ENCODE measurements around the gene NOC2L. TPM values are rescaled to one million over a fixed set of nuclear protein-coding genes. Genes with fewer than 3 reads are reported as not detected.
A peak's percentile ranks its signal among the peaks of the same experiment; 100 is the strongest.

The NOC2L gene
- total RNA-seq, 2 donors from 2014 or later, result 66.3 to 112 TPM

DNA sequence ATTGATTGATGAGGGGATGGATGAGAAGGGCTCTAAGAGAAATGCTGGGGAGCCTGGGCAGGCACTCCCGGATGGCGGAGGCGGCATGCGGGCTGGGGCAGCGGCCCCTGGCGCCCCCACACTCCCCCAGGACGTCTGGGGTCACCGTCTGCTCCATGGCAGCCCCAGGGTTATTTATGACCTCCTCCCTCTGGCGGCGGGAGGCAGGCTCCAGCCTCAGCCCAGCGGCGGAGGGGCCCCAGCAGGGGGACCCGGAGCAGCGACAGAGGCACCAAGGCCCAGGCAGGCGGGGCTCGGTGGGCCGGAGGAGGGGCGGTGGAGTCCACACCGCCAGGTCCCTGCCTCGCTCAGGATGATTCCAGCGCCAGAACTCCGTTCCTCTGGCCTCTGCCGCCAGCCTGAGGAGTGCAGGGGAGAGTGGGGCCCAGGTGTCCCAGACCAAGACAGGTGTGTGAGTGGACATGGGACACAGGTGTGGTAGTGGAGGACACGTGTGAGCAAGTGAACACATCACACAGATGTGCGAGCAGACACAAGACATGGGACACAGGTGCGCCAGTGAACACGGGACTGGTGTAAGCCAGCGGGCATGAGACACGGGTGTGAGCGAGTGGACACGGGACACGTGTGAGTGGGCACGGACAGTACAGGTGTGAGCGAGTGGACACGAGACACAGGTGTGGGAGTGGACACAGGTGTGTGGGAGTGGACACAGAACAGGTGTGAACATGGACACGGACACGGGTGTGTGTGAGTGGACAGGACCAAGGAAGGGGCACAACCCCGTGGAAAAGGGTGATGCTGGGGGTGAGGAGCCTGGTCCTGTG, 37.8 kb downstream of the NOC2L start:
- no peak overlapping the region for H3K27ac Mint-ChIP-seq
- peak in 1 of 2 donors; percentile 77 for ATAC-seq
- DNase-seq (ENCODE audit: low spot score in 2 of 2), result no peak
- H3K36me3 Mint-ChIP-seq, result no peaks in the 10 kb centered on the region
- no peaks in the 10 kb centered on the region for H3K9me3 Mint-ChIP-seq

DNA sequence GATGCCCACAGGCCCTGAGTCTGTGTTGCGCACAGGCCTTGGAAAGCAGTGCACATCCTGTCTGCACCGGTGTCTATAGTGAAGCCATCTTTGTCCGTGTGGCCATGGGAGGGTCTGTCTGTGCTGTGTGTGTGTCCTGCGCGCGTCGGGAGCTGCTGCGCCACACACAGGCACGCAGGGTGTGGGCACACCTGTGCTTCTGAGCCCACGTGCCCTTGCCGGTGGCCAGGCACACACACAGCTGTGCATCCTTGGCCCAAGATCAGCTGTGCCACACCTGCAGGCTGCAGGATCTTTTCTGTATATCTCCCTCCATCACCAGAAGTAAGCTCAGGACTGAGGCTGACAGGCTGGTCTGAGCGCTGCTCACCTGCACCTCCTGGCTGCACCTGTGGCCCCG, 38.5 kb downstream of the NOC2L start:
- Mint-ChIP-seq H3K27ac (no peak overlapping the region), H3K9me3 (no peaks in the 10 kb centered on the region), H3K36me3 (no peaks in the 10 kb centered on the region)
- DNase-seq (ENCODE audit: low spot score in 2 of 2) (no peak), ATAC-seq (no peak)

DNA sequence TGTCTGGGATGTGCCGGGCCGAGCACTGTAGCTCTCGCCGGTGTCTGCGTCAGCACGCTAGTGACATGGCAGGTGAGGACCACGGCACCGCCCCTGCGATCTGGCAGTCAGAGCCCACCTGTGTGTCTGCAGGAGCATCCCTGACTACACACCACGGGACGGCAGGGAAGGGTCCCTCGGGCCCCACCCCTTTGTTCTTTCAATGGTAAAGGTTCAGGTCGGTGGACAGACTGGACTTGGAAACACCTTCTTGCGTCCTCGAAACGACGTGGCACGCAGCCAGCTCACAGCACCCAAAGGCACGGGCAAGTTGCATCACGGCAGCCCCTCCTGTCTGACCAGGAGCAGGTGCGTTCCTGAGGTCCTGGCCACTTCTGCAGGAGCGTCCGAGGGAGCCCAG, 39.0 kb downstream of the NOC2L start:
- Mint-ChIP-seq H3K27ac (no peak overlapping the region), H3K36me3 (no peaks in the 10 kb centered on the region), H3K9me3 (no peaks in the 10 kb centered on the region)
- ATAC-seq, result no peak
- no peak for DNase-seq (ENCODE audit: low spot score in 2 of 2)

DNA sequence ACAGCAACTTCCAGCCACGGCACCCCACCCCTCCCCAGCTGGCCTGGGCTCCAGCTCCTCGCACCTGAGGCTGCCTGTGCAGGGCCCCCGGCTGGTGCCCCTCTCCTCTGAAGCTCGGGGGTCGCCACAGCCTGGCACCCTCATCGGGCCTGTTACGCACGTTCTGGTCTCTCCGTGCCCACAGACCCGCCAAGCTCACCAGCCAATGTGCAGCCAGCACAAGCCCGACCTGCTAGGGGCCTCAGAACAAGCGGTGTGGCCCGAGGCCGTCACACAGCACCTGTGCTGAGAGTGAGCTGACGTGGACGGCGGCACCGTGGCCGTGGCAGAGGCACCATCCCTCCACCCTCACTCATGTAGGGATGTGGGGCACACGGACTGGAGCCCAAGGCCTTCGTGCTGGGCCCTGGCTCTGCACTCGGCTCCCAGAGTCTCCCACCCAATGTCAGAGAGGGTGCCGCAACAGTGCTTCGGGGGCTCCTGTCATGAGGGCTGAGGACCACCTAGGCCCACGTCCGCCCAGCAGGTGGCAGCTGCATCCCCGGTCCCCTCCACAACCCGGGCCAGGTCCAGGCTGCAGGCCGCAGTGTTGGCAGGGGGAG, 39.7 kb downstream of the NOC2L start:
- DNase-seq (ENCODE audit: low spot score in 2 of 2) (no peak), ATAC-seq (no peak)
- Mint-ChIP-seq H3K36me3 (no peaks in the 10 kb centered on the region), H3K9me3 (no peaks in the 10 kb centered on the region), H3K27ac (no peak overlapping the region)

DNA sequence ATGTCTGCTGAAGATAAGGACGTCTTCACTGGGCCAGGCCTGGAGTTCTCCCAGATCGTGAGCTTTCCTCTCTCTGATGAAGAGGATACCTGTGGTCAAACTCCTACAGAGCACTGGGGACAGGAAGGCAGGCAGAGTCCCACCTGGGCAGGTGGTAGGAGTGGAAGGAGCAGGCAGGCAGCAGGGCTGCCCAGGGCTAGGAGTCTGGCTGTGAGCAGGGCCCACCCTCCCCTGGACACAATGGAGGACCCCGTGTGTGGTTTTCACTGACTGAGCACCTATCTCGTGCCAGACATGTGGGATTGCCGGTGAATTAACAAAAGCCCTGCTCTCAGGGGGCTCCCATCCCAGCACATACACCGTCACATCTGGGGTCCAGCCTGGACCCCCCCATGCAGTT, 40.2 kb downstream of the NOC2L start:
- ATAC-seq (no peak), DNase-seq (ENCODE audit: low spot score in 2 of 2) (no peak)
- H3K27ac Mint-ChIP-seq, result no peak overlapping the region
- no peaks in the 10 kb centered on the region for H3K36me3 Mint-ChIP-seq
- H3K9me3 Mint-ChIP-seq, result no peaks in the 10 kb centered on the region

DNA sequence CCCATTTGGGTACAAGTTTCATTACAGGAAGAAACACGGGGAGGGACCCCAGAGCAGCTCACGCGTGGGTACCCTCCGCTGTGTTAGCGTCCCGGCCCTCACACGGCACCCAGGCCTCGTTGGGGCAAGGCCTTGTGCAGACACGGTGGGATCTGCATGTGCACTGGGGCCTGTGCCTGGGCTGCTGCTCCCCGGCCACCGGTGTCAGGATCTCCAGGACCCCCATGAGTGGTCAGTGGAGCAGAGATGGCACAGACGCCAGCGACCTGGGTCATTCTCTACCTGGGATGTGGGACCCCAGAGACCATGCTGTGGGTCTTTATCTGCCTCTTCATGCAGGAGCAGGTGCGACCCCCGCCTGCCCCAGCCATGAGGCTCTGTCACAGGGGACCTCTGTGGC, 40.7 kb downstream of the NOC2L start:
- no peaks in the 10 kb centered on the region for H3K36me3 Mint-ChIP-seq
- no peaks in the 10 kb centered on the region for H3K9me3 Mint-ChIP-seq
- DNase-seq (ENCODE audit: low spot score in 2 of 2) (no peak), ATAC-seq (no peak)
- no peak overlapping the region for H3K27ac Mint-ChIP-seq

DNA sequence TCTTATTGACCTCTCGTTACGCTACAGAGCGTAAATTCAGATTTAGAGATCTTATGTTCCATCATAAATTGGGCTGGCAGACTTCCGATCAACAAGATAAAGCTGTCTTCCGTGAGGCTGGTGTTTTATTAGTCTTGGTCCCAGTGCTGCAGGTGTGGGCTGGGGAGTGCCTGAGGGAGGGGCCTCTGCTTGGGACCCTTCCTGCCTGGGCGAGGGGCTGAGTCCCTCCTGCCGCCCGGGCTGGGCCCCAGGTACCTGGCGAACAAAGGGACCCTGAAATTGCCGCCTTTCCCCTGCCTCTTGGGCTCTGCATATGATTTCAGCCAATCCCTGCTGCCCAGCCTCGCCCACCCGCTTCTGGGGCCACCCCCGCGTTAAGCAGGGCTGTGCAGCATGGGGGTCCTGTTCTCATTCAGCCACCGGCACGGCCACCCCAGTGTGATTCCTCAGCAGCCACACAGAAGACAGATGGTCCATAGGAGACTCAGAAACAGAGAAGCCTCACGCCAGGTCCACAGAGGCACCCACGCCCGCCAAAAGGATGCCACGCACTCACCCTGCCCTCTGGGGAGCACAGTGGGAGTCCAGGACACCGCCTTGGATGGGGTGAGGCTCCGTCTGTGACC, 41.5 kb downstream of the NOC2L start:
- no peaks in the 10 kb centered on the region for H3K9me3 Mint-ChIP-seq
- ATAC-seq (no peak), DNase-seq (ENCODE audit: low spot score in 2 of 2) (no peak)
- H3K36me3 Mint-ChIP-seq, result no peaks in the 10 kb centered on the region
- H3K27ac Mint-ChIP-seq, result no peak overlapping the region

DNA sequence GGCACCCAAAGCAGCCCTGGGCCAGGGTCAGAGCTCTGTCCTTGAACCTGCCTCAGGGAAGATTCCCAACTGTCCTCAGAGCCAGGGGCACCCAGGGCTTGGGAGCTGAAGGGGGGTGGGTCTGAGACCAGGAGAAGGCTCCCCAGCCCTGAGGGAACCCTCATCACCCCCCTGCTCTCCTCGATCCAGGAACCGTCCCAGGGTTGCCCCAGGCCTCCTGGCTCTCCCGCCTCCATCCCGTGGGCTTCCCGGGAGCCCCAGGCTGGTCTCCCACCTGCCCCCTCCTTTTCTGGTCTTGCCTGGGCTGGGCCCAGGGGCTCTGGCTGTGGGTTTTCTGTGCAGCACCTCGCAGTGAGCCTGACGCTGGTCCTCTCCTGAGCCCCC, 42.0 kb downstream of the NOC2L start:
- no peak overlapping the region for H3K27ac Mint-ChIP-seq

DNA sequence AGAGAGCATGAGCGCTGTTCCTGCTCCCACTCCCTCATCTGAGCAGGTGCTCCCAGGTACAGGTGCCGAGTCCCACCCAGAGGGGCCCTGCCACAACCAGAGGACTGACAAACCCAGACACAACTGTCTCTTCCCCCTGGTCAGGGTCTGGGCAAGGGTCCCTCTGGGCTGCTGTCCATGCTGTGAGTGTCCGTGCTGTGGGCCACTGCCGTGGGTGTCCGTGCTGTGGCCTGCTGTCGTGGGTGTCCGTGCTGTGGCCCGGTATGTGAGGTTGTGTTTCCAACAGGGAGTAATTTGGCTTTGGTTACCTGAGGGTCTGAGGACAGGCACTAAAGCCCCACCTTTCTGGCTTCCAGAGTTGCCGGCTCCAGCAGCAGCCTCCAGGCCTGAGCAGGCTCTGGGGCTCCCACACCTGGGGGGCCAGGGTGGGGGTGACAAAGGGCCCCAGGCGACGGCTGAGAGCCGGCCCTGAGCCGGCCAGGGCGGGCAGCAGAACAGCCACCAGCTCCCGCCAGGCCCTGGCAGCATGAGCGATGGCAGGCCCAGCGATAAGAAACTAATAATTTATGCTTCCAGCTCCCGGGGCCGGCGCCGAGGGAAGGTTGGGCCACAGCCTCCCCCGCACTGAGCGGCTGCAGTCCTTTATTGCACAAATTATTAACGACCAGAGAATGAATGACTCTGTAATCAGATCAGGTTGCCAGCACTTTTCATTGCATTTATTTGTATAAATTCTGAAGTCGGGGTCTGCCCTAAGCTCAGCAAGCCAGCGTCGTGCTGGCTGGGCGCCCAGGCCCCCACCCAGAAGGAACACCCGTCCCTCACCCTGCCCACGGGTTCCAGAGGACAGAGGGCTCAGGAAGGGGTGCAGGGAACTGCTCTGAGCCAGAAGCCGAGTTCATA, 42.6 kb downstream of the NOC2L start:
- no peak for DNase-seq (ENCODE audit: low spot score in 2 of 2)
- no peak for ATAC-seq
- no peaks in the 10 kb centered on the region for H3K9me3 Mint-ChIP-seq
- no peaks in the 10 kb centered on the region for H3K36me3 Mint-ChIP-seq
- no peak overlapping the region for H3K27ac Mint-ChIP-seq

More for the DNA sequence above, 42.0 kb downstream of the NOC2L start:
- Mint-ChIP-seq H3K36me3 (no peaks in the 10 kb centered on the region), H3K9me3 (no peaks in the 10 kb centered on the region)
- ATAC-seq, result no peak
- no peak for DNase-seq (ENCODE audit: low spot score in 2 of 2)

DNA sequence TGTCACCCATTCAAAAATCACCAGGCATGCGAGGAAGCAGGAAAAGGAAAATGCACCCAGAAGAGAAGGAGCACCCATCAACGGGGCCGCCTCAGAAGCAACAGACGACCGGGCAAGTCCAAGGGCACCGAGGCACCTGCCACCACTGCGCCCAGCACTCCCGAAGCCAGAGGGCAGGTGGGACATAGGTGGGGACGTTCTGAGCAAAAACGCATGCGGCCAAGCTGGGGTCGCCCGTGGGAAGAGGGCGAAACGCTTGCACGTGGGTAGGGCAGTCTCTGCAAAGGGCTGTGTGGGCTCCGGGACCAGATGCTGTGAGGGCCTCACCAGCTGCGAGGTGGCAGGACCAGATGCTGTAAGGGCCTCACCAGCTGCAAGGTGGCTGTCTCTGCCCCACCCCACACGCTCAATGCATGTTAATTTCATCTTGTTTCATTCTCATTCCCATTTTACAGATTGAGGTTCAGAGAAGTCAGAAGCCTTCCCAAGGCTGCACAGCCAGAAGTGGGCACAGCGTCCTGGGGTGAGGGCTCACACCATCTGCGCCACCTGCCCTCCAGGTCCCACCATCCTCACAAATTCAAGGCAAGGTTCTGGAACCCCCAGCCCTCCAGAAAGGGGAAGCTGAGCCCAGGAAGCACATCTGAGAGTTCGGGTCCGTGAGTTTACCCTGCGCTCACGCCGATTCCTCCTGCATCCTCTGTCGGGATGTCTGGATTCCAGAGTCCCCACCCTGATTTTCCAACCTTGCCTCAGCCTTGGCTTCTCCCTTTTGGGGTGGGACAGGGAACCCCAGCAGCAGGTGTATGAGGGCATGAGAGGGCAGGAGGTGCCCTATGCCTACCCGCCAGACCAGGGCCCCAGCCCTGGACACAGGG, 43.5 kb downstream of the NOC2L start:
- no peak overlapping the region for H3K27ac Mint-ChIP-seq

DNA sequence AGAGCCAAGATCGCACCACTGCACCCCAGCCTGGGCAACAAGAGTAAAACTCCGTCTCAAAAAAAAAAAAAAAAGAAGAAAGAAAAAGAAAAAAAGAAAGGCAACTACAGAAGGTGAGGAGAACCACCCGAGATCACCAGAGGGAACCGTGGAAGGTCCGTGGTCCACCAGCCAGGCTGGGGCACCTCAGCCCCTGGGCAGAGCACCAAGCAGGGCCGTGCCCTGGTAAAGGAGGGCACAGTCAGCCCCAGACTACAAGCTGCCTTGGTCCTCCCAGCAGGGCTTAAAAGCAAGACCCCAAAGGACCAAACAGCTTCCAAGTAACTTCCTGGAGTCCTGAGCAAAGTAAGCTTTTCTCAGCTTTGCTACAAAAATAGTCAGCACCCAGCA, 44.2 kb downstream of the NOC2L start:
- ATAC-seq (no peak), DNase-seq (ENCODE audit: low spot score in 2 of 2) (no peak)
- Mint-ChIP-seq H3K27ac (no peak overlapping the region), H3K9me3 (no peaks in the 10 kb centered on the region), H3K36me3 (no peaks in the 10 kb centered on the region)

More for the DNA sequence above, 43.5 kb downstream of the NOC2L start:
- DNase-seq (ENCODE audit: low spot score in 2 of 2) (no peak), ATAC-seq (no peak)
- H3K36me3 Mint-ChIP-seq, result no peaks in the 10 kb centered on the region
- no peaks in the 10 kb centered on the region for H3K9me3 Mint-ChIP-seq

DNA sequence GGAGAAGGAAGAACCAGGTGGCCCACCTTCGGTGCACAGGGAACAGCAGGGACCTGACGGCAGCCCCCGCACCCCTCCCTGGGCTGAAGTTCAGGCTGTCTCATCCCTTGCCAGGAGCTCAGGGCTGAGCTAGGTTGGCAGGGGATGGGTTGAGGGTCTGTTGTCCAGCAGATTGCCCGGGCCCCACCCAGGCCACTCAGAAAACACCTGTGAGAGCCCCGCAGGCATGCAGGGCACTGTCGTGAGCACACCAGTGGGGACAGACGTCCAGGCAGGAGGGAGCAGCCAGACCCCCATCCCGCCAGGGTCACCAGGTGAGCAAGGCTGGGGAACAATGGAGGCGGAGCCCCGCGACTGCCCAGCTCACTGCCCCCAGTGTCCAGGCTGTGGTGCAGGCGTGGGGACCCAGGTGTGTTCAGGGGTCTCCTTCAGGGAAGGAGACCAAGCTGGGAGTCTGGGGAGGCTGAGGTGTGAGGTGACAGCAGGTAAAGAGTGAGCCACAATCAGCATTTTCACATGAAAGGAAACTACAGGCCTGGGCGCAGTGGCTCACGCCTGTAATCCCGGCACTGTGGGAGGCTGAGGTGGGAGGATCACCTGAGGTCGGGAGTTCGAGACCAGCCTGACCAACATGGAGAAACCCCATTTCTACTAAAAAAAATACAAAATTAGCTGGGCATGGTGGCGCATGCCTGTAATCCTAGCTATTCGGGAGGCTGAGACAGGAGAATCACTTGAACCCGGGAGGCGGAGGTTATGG, 44.7 kb downstream of the NOC2L start:
- Mint-ChIP-seq H3K9me3 (no peaks in the 10 kb centered on the region), H3K27ac (peak overlapping the region in 1 of 2 donors; percentile 44), H3K36me3 (no peaks in the 10 kb centered on the region)
- DNase-seq (ENCODE audit: low spot score in 2 of 2) (no peak), ATAC-seq (no peak)

DNA sequence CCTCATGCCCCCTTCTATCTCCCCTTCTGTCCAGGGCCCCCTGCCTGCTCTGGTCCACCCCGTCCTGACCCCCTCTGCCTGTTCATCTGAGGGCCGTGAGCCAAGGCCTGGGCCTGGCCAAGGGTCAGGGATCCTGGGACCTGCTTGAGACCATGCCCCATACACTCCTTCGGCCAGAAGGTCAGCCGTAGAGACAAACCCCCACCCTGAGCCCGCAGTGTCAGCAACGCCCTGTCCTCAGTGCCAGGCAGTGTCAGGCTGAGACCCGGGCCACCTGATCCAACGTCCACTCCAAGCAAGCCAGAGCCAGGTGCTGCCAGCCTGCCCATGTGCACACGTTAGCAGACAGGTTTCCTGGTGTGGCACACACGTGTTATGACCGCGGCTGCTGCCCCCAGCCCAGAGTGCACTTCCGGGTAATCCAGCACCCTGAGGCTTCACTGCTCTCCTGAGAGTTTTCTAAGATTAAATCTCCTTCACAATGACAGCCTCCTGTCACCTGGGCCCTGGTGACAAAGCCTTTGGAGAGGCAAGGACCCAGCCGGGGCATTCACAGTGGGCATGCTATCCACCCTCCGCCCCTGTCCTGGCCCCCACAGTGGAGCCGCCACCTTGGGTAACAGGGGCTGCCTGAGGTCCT, 45.4 kb downstream of the NOC2L start:
- Mint-ChIP-seq H3K36me3 (no peaks in the 10 kb centered on the region), H3K27ac (peak overlapping the region in 1 of 2 donors; percentile 44)
- ATAC-seq, result no peak

DNA sequence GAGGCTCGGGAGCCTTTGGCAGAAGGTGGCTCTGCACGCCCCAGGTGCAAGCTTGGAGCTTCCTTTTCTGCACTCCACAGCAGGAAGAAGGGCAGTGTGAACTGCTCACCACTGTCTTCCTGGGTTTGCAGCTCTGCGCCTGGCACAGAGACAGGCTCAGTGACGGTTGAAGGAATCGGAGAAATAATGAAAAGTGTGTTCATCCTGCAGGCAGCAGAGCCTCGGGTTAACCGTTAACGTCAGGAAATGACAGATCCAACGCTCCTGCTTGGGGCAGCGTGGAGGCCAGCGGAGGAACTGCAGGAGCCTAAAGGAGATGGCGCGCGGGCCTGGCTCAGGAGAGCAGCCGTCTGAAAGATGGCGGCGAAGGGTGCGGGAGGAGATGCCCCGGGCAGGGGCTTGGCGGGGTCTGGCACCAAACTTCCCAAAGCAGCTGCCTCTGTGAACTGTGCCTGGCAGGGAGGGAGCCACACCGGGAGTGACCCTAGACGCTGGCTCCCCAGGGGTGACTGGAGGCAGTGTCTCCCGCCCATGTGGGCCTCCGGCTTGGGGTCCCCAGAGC, 46.2 kb downstream of the NOC2L start:
- peak in 1 of 2 donors; percentile 50 for DNase-seq (ENCODE audit: low spot score in 2 of 2)
- no peaks in the 10 kb centered on the region for H3K36me3 Mint-ChIP-seq
- no peak overlapping the region for H3K27ac Mint-ChIP-seq
- ATAC-seq, result no peak
- H3K9me3 Mint-ChIP-seq, result no peaks in the 10 kb centered on the region

More for the DNA sequence above, 45.4 kb downstream of the NOC2L start:
- peak in 1 of 2 donors; percentile 50 for DNase-seq (ENCODE audit: low spot score in 2 of 2)
- no peaks in the 10 kb centered on the region for H3K9me3 Mint-ChIP-seq

Measured in activated naive CD4-positive, alpha-beta T cell treated with anti-CD3 and anti-CD28 coated beads, Interleukin-2, amount 50 U/mL, for 72 hours (primary cell).